ENCODE measurements around the gene TESK2.

The TESK2 gene

GRCh38 chr1:45334308-45335245 is 156.4 kb downstream of the TESK2 start:
- no peak for DNase-seq

GRCh38 chr1:45332346-45332720 is 158.6 kb downstream of the TESK2 start:
- no peak for DNase-seq

DNA sequence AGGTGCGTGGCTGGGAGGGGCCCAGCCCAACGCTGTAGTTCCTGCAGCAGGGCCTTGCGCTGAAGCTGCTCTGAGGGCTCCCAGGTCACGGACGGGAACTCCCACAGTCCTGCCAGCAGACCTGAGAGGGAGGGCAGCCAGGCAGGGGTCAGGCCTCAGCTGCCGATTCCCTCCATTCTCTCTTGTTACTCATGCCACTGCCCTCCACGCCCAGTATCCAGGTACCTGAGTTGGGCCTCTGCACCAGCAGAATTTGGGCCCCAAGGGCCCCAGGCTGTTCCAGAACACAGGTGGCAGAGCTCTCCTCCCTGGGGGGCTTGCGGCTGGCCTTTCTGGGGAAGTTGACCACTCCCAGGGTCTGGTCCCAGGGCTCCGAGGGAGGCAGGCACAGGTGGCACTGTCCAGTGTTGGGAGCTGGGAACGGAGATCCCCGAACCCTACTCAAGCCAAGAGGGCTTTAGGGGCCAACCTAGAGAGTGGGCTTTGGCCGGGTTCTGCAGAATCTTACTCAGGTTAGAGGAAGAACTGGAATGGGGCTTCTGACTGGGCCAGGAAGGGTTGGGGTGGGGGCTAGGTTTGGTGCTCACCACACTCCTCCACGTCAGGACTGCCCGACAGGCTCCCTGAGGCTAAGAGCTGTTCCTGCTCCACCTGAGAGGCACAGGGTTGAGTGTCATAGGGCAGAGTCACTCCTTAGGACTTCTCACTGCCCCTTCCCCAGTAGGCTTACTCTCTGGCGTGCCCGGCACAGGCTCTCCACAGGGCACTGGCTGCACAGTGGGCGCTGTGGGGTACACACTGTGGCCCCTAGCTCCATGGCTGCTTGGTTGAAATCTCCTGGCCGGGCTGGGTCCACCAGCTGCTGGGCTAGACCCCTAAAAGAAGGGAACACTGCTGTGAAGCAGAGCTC is 159.3 kb downstream of the TESK2 start:
- DNase-seq, result no peak

GRCh38 chr1:45329445-45329844 is 161.5 kb downstream of the TESK2 start:
- DNase-seq, result no peak

DNA sequence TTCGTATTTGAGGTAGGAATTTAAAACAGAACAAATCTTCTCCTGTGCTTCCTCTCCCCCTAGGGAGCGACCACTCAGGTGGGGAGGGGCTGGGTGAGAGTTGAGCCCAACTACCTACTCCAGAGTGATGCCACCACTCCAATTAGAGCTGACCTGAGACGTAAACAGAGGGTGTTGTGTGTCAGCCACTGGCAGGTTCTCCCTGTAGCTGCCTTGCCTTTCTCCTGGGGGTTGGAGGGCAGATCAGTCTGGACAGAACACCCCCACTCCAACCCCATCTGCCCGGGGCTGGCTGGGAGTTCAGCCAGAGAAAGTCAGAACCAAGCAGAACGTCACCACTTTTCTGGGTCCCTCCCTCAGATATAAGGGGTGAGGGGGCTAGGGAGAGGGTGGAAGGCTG is 162.3 kb downstream of the TESK2 start:
- no peak for DNase-seq

- no peak for DNase-seq
These were observed 163.1 kb downstream of the TESK2 start for GRCh38 chr1:45327644-45328515.

- DNase-seq, result peak; percentile 52 to 60
These were observed 164.0 kb downstream of the TESK2 start, which contains the start of gene HPDL for GRCh38 chr1:45326627-45327623. Gene HPDL (plus strand): TSS chr1:45326895. CDS start chr1:45327149, 254 bp downstream.

DNA sequence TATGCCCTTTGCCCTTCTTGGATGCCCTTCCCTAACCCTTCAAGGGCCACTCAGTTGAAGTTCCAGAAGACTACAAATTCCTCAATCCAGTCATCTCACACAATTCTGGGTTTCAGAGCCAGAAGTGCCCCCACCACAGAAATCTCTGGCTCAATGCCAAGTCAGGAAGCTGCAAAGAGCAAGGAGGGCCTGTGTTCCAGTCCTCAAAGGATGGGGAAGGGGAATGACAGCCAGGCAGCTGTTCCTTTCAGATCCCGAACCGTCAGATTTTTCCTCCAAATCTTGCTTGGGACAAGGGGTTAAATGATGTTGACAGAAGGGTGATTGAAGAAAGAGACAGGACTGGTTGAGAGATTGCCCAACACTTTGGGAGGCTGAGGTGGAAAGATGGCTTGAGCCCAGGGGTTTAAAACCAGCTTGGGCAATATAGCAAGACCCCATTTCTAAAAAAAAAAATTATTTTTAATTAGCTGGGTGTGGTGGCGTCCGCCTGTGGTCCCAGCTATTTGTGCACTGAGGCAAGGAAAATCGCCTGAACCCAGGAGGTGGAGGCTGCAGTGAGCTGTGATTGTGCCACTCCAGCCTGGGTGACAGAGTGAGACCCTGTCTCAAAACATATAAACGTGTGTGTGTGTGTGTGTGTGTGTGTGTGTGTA is 165.0 kb downstream of the TESK2 start:
- DNase-seq, result no peak

GRCh38 chr1:45322486-45323040 is 168.4 kb downstream of the TESK2 start:
- no peak for DNase-seq

DNA sequence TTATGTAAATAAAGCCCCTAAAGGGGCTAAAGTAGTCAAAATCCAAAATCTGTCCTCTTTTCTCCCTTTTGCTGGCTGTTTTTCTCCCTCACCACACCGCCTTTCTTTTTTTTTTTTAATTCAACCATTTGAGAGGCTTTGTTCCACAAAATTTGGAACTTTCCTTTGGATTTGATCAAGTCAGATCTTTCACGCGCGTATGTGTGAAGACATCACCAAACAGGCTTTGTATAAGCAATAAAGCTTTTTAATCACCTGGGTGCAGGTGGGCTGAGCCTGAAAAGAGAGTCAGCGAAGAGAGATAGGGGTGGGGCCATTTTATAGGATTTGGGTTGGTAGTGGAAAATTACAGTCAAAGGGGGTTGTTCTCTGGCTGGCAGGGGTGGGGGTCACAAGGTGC is 169.5 kb downstream of the TESK2 start:
- DNase-seq, result no peak

GRCh38 chr1:45319761-45320160 is 171.2 kb downstream of the TESK2 start:
- DNase-seq, result no peak

- DNase-seq, result no peak
These were observed 173.8 kb downstream of the TESK2 start for GRCh38 chr1:45317166-45317565.

- no peak for DNase-seq
These were observed 176.7 kb downstream of the TESK2 start for GRCh38 chr1:45314266-45314665.

DNA sequence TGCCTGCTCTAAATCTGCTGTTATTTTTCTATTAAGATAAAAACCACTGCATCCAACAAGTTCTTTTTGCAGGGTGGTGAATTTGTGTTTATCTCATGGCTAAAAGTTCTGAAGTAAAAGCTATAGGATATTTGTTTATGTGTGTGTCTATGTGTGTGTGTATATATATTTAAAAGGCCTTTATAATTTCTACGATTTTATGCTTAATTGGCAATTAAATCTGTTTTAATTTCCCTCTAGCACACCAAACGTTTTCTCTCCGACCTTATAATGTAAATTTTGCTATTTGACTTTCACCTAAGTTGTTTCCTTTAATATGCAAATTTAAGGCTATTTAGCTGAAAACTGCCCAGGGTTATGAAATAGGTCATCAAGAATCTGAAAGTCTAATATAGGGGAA is 184.1 kb downstream of the TESK2 start:
- DNase-seq, result no peak

GRCh38 chr1:45306319-45306718 is 184.6 kb downstream of the TESK2 start:
- DNase-seq, result no peak

- no peak for DNase-seq
These were observed 185.7 kb downstream of the TESK2 start for GRCh38 chr1:45305231-45305630.

GRCh38 chr1:45304311-45305081 is 186.5 kb downstream of the TESK2 start:
- no peak for DNase-seq

DNA sequence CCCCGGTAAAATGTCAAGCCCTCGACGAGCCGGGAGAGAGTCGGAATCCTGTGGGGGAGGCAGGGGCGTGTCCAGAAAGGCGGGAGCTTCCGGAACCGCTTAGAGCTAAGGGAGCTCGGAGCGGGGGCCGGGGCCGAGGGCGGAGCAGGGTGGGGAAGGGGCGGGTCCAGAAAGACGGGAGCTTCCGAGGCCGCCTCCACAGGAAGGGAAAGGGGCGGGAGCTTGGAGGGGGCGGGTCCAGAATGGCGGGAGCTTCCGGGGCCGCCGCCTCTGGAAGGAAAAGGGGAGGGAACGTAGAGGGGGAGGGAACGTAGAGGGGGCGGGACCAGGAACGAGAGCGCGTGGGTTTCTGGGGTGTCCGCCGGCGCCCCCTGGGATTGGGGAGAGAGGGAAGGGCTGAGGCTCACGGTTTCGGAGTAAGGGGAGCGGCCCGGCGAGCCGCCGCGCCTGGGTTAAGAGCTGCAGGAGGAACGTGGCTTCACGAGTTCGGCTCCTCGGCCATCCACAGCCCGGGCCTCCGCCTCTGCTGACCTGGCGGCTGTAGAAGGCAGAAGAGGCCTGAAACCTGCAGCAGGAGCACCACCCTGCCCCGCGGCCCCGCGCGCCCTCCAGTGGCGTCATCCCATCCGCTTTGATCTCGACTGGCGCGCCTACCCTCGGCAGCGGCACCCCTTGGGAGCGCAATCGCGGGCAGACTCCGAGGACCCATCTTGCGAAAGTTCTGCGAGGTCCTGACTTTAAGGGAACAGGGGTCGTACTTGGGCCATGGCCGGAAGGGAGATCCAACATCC is 187.2 kb downstream of the TESK2 start:
- peak; percentile 98 to 99 for DNase-seq
